ENCODE measurements around the gene NEU4. TPM values are rescaled to one million over a fixed set of nuclear protein-coding genes. Genes with fewer than 3 reads are reported as not detected.

Gene NEU4
- total RNA-seq, 1 donor from 2014 or later, result 0.09 TPM

GRCh38 chr2:241861264-241861663 is 52.3 kb downstream of the NEU4 start:
- Histone ChIP-seq H3K27me3 (ENCODE audit: insufficient read depth, low read length) (peaks cover 19% of the 10 kb centered on the region), H3K4me1 (ENCODE audit: insufficient read depth, low read length) (no peaks in the 10 kb centered on the region)
- no peak for FAIRE-seq

DNA sequence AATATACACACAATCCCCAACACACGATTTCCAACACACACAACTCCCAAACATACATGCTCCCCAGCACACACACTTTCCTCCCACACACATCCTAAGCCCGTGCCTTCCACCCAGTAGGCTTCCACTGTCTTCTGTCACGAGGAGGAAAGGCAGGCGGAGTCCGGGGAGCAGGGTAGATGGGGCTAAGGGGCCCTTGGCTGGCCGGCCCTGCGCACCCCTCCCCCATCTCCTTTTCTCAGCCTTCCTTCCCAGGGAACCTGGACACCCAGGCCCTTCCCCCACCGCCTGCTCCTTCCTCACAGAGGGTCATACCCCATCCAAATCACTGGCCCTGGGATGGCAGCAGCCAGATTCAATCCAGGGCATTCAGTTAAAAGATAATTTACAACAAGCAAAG is 53.1 kb downstream of the NEU4 start:
- no peak overlapping the region for H3K4me3 Mint-ChIP-seq (ENCODE audit: unreplicated experiment)
- H3K4me1 ChIP-seq (ENCODE audit: insufficient read depth, low read length), result no peaks in the 10 kb centered on the region
- H3K4me2 ChIP-seq (ENCODE audit: low read length), result no peak overlapping the region
- DNase-seq (ENCODE audit: low read depth) (no peak), FAIRE-seq (no peak)
- peaks cover 15% of the 10 kb centered on the region for H3K9me3 ChIP-seq (ENCODE audit: insufficient read depth, low read depth, low read length)
- no peak overlapping the region for H3K27ac ChIP-seq (ENCODE audit: low read depth, low read length)
- H3K79me2 ChIP-seq (ENCODE audit: insufficient read depth, low read length), result no peaks in the 10 kb centered on the region
- H3K4me3 ChIP-seq (ENCODE audit: insufficient read depth, low read depth, low read length), result no peak overlapping the region
- H3K27me3 ChIP-seq (ENCODE audit: insufficient read depth, low read length), result peaks cover 23% of the 10 kb centered on the region
- no peak overlapping the region for H2AFZ ChIP-seq (ENCODE audit: low read depth, low read length)
- no peak overlapping the region for H3K27ac Mint-ChIP-seq (ENCODE audit: unreplicated experiment)
- H3K4me1 Mint-ChIP-seq (ENCODE audit: low read depth, unreplicated experiment), result no peaks in the 10 kb centered on the region
- H3K9ac ChIP-seq (ENCODE audit: low read length), result no peak overlapping the region
- no peaks in the 10 kb centered on the region for H3K36me3 ChIP-seq (ENCODE audit: insufficient read depth, low read length)
- H4K20me1 ChIP-seq (ENCODE audit: insufficient read depth, low read length), result peaks cover 20% of the 10 kb centered on the region
- H3K9me3 Mint-ChIP-seq (ENCODE audit: unreplicated experiment), result no peaks in the 10 kb centered on the region
- no peak for TF ChIP-seq EZH2 (IDR thresholded peaks at IDR 0.05; ENCODE audit: insufficient read depth, low read length)
- TF ChIP-seq, protein P1, sequence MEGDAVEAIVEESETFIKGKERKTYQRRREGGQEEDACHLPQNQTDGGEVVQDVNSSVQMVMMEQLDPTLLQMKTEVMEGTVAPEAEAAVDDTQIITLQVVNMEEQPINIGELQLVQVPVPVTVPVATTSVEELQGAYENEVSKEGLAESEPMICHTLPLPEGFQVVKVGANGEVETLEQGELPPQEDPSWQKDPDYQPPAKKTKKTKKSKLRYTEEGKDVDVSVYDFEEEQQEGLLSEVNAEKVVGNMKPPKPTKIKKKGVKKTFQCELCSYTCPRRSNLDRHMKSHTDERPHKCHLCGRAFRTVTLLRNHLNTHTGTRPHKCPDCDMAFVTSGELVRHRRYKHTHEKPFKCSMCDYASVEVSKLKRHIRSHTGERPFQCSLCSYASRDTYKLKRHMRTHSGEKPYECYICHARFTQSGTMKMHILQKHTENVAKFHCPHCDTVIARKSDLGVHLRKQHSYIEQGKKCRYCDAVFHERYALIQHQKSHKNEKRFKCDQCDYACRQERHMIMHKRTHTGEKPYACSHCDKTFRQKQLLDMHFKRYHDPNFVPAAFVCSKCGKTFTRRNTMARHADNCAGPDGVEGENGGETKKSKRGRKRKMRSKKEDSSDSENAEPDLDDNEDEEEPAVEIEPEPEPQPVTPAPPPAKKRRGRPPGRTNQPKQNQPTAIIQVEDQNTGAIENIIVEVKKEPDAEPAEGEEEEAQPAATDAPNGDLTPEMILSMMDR (IDR thresholded peaks at IDR 0.05; ENCODE audit: insufficient read depth, low read depth, low read length), result no peak
- H3K27me3 Mint-ChIP-seq (ENCODE audit: low read depth, unreplicated experiment), result peaks cover 12% of the 10 kb centered on the region
- H3K36me3 Mint-ChIP-seq (ENCODE audit: low read depth, unreplicated experiment), result no peaks in the 10 kb centered on the region

More at GRCh38 chr2:241861264-241861663, 52.3 kb downstream of the NEU4 start:
- Histone ChIP-seq H3K4me3 (ENCODE audit: insufficient read depth, low read depth, low read length) (no peak overlapping the region), H3K79me2 (ENCODE audit: insufficient read depth, low read length) (no peaks in the 10 kb centered on the region), H3K4me2 (ENCODE audit: low read length) (no peak overlapping the region), H3K27ac (ENCODE audit: low read depth, low read length) (no peak overlapping the region), H2AFZ (ENCODE audit: low read depth, low read length) (no peak overlapping the region), H4K20me1 (ENCODE audit: insufficient read depth, low read length) (peaks cover 20% of the 10 kb centered on the region), H3K9ac (ENCODE audit: low read length) (no peak overlapping the region), H3K9me3 (ENCODE audit: insufficient read depth, low read depth, low read length) (peaks cover 15% of the 10 kb centered on the region), H3K36me3 (ENCODE audit: insufficient read depth, low read length) (no peaks in the 10 kb centered on the region)
- H3K9me3 Mint-ChIP-seq (ENCODE audit: unreplicated experiment), result no peaks in the 10 kb centered on the region
- DNase-seq (ENCODE audit: low read depth), result no peak
- H3K4me3 Mint-ChIP-seq (ENCODE audit: unreplicated experiment), result peak overlapping the region; percentile 6
- no peaks in the 10 kb centered on the region for H3K36me3 Mint-ChIP-seq (ENCODE audit: low read depth, unreplicated experiment)
- H3K27ac Mint-ChIP-seq (ENCODE audit: unreplicated experiment), result no peak overlapping the region
- no peaks in the 10 kb centered on the region for H3K4me1 Mint-ChIP-seq (ENCODE audit: low read depth, unreplicated experiment)
- TF ChIP-seq, protein P1 (IDR thresholded peaks at IDR 0.05; ENCODE audit: insufficient read depth, low read depth, low read length), result no peak
- TF ChIP-seq EZH2 (IDR thresholded peaks at IDR 0.05; ENCODE audit: insufficient read depth, low read length), result no peak
- peaks cover 19% of the 10 kb centered on the region for H3K27me3 Mint-ChIP-seq (ENCODE audit: low read depth, unreplicated experiment)

GRCh38 chr2:241862775-241863535 is 54.0 kb downstream of the NEU4 start:
- no peaks in the 10 kb centered on the region for H3K9me3 Mint-ChIP-seq (ENCODE audit: unreplicated experiment)
- no peak overlapping the region for H3K27ac ChIP-seq (ENCODE audit: low read depth, low read length)
- no peak for TF ChIP-seq EZH2 (IDR thresholded peaks at IDR 0.05; ENCODE audit: insufficient read depth, low read length)
- TF ChIP-seq, protein P1 (IDR thresholded peaks at IDR 0.05; ENCODE audit: insufficient read depth, low read depth, low read length), result no peak
- H2AFZ ChIP-seq (ENCODE audit: low read depth, low read length), result no peak overlapping the region
- H3K36me3 ChIP-seq (ENCODE audit: insufficient read depth, low read length), result no peaks in the 10 kb centered on the region
- no peak overlapping the region for H3K4me3 Mint-ChIP-seq (ENCODE audit: unreplicated experiment)
- peaks cover 26% of the 10 kb centered on the region for H3K27me3 ChIP-seq (ENCODE audit: insufficient read depth, low read length)
- no peaks in the 10 kb centered on the region for H3K4me1 Mint-ChIP-seq (ENCODE audit: low read depth, unreplicated experiment)
- DNase-seq (ENCODE audit: low read depth) (no peak), FAIRE-seq (no peak)
- peaks cover 15% of the 10 kb centered on the region for H3K27me3 Mint-ChIP-seq (ENCODE audit: low read depth, unreplicated experiment)
- no peaks in the 10 kb centered on the region for H3K4me1 ChIP-seq (ENCODE audit: insufficient read depth, low read length)
- no peak overlapping the region for H3K9ac ChIP-seq (ENCODE audit: low read length)
- H3K27ac Mint-ChIP-seq (ENCODE audit: unreplicated experiment), result no peak overlapping the region
- peaks cover 20% of the 10 kb centered on the region for H4K20me1 ChIP-seq (ENCODE audit: insufficient read depth, low read length)
- no peaks in the 10 kb centered on the region for H3K79me2 ChIP-seq (ENCODE audit: insufficient read depth, low read length)
- H3K36me3 Mint-ChIP-seq (ENCODE audit: low read depth, unreplicated experiment), result no peaks in the 10 kb centered on the region
- peak overlapping the region; percentile 11 for H3K4me2 ChIP-seq (ENCODE audit: low read length)
- no peak overlapping the region for H3K4me3 ChIP-seq (ENCODE audit: insufficient read depth, low read depth, low read length)
- H3K9me3 ChIP-seq (ENCODE audit: insufficient read depth, low read depth, low read length), result peaks cover 15% of the 10 kb centered on the region

All from astrocyte (in vitro differentiated cells and primary cell).